ENCODE data around the gene HRCT1.
"Not testable (repeated sequence)": the region's sequence is repeated elsewhere in the genome, so short reads cannot be mapped to it uniquely, and the experiment has no call there.

HRCT1 gene

GRCh38 chr9:35897376-35898099 is 8.5 kb upstream of the HRCT1 start:
- DNase-seq (ENCODE audit: low read depth) = not testable (repeated sequence)

- DNase-seq (ENCODE audit: low read depth) = no peak
Observed at GRCh38 chr9:35898337-35898736, 7.7 kb upstream of the HRCT1 start.

GRCh38 chr9:35899021-35899420 is 7.0 kb upstream of the HRCT1 start:
- no peak for DNase-seq (ENCODE audit: low read depth)

- peak; percentile 12 for DNase-seq (ENCODE audit: low read depth)
Observed at GRCh38 chr9:35903049-35903448, 3.0 kb upstream of the HRCT1 start.

GRCh38 chr9:35904338-35904737 is 1.7 kb upstream of the HRCT1 start:
- no peak for DNase-seq (ENCODE audit: low read depth)

- DNase-seq (ENCODE audit: low read depth) = no peak
Observed at GRCh38 chr9:35905051-35905781, 786 bp upstream of the HRCT1 start.

- DNase-seq (ENCODE audit: low read depth) = no peak
Observed at GRCh38 chr9:35906923-35907699, 1.1 kb downstream of the HRCT1 start.

GRCh38 chr9:35907711-35908503 is 1.9 kb downstream of the HRCT1 start:
- no peak for DNase-seq (ENCODE audit: low read depth)

- no peak for DNase-seq (ENCODE audit: low read depth)
Observed at GRCh38 chr9:35908504-35909125, 2.6 kb downstream of the HRCT1 start.

- DNase-seq (ENCODE audit: low read depth) = no peak
Observed at GRCh38 chr9:35909274-35909673, 3.3 kb downstream of the HRCT1 start, which contains the start of gene SPAAR. TSS of gene SPAAR (plus strand) at chr9:35909490. CDS start at chr9:35910464, 974 bp downstream.

GRCh38 chr9:35909687-35910612 is 3.9 kb downstream of the HRCT1 start:
- no peak for DNase-seq (ENCODE audit: low read depth)

- peak; percentile 10 for DNase-seq (ENCODE audit: low read depth)
Observed at GRCh38 chr9:35910613-35911359, 4.8 kb downstream of the HRCT1 start.

GRCh38 chr9:35911690-35912089 is 5.7 kb downstream of the HRCT1 start:
- DNase-seq (ENCODE audit: low read depth) = no peak

- DNase-seq (ENCODE audit: low read depth) = no peak
Observed at GRCh38 chr9:35912791-35913400, 6.9 kb downstream of the HRCT1 start.

GRCh38 chr9:35913429-35913828 is 7.4 kb downstream of the HRCT1 start:
- DNase-seq (ENCODE audit: low read depth) = not testable (repeated sequence)

- DNase-seq (ENCODE audit: low read depth) = no peak
Observed at GRCh38 chr9:35914301-35914807, 8.4 kb downstream of the HRCT1 start.

GRCh38 chr9:35915681-35916294 is 9.8 kb downstream of the HRCT1 start:
- DNase-seq (ENCODE audit: low read depth) = no peak

- no peak for DNase-seq (ENCODE audit: low read depth)
Observed at GRCh38 chr9:35917261-35917660, 11.3 kb downstream of the HRCT1 start.

Data from stimulated activated CD8-positive, alpha-beta memory T cell treated with anti-CD3 and anti-CD28 coated beads, Interleukin-12 subunit alpha, Interleukin-12 subunit beta, amount 100 ng/mL, for 1 hour (primary cell).